ENCODE measurements around the gene FARP1. TPM values are rescaled to one million over a fixed set of nuclear protein-coding genes. Genes with fewer than 3 reads are reported as not detected.

FARP1 gene
- total RNA-seq, 1 experiment from 2014 or later = 96.6 TPM

GRCh38 chr13:98461486-98462240 is 318.8 kb downstream of the FARP1 start:
- POLR2A ChIA-PET = interaction anchor here (0.6 kb wide), 1 partner anchor 45 kb away, joined by 3 read pairs; no protein-coding TSS in a partner anchor
- ATAC-seq = no peak

GRCh38 chr13:98462241-98462882 is 319.5 kb downstream of the FARP1 start:
- Mint-ChIP-seq H3K4me3 (no peak overlapping the region), H3K4me1 (peaks cover 16% of the 10 kb centered on the region), H3K27ac (peak overlapping the region; percentile 85), H3K27me3 (ENCODE audit: low read depth) (no peaks in the 10 kb centered on the region), H3K9me3 (no peaks in the 10 kb centered on the region), H3K36me3 (peaks cover 52% of the 10 kb centered on the region)
- no peak for TF ChIP-seq JAZF1 (CRISPR knock-in tag; IDR thresholded peaks at IDR 0.05)
- no peak for TF ChIP-seq IRF2 (CRISPR knock-in tag; IDR thresholded peaks at IDR 0.05; ENCODE audit: borderline replicate concordance, low read depth)
- no peak for TF ChIP-seq OVOL2 (CRISPR knock-in tag; IDR thresholded peaks at IDR 0.05; ENCODE audit: borderline replicate concordance)
- TF ChIP-seq IRF1 (CRISPR knock-in tag; IDR thresholded peaks at IDR 0.05) = no peak
- TF ChIP-seq NR2C2 (CRISPR knock-in tag; IDR thresholded peaks at IDR 0.05) = no peak
- TF ChIP-seq NR1H2 (CRISPR knock-in tag; IDR thresholded peaks at IDR 0.05) = no peak
- TF ChIP-seq ATF6 (CRISPR knock-in tag; IDR thresholded peaks at IDR 0.05) = no peak
- no peak for TF ChIP-seq ZNF416 (CRISPR knock-in tag; IDR thresholded peaks at IDR 0.05)
- no peak for TF ChIP-seq NFE2L1 (CRISPR knock-in tag; IDR thresholded peaks at IDR 0.05)
- TF ChIP-seq MXD4 (CRISPR knock-in tag; IDR thresholded peaks at IDR 0.05; ENCODE audit: borderline replicate concordance) = no peak
- POLR2A ChIA-PET = no interaction called here
- no peak for ATAC-seq
- DNase-seq (ENCODE audit: low spot score) = no peak
- CTCF ChIA-PET = interaction anchor here (1.0 to 3.5 kb wide), 3 partner anchors 14 to 45 kb away, joined by 3 to 15 read pairs (median 8); no protein-coding TSS in a partner anchor

More at GRCh38 chr13:98461486-98462240, 318.8 kb downstream of the FARP1 start:
- no peak for DNase-seq (ENCODE audit: low spot score)
- no peaks in the 10 kb centered on the region for H3K9me3 Mint-ChIP-seq
- H3K27ac Mint-ChIP-seq = no peak overlapping the region; the same call in 1 of the 2 replicates
- no peaks in the 10 kb centered on the region for H3K27me3 Mint-ChIP-seq (ENCODE audit: low read depth)
- CTCF ChIA-PET = interaction anchor here (0.9 to 3.5 kb wide), 6 partner anchors 12 to 212 kb away, joined by 3 to 15 read pairs (median 4); no protein-coding TSS in a partner anchor
- H3K4me3 Mint-ChIP-seq = no peak overlapping the region
- TF ChIP-seq ATF1 (CRISPR knock-in tag; IDR thresholded peaks at IDR 0.05) (no peak), NR3C1 (CRISPR knock-in tag; conservative IDR thresholded peaks at IDR 0.05; ENCODE audit: low read depth) (no peak), FOXJ3 (CRISPR knock-in tag; IDR thresholded peaks at IDR 0.05; ENCODE audit: borderline replicate concordance) (no peak), HMGA2 (CRISPR knock-in tag; IDR thresholded peaks at IDR 0.05) (no peak), ETV6 (CRISPR knock-in tag; IDR thresholded peaks at IDR 0.05) (no peak), SOX15 (CRISPR knock-in tag; IDR thresholded peaks at IDR 0.05) (no peak), FOXP1 (CRISPR knock-in tag; IDR thresholded peaks at IDR 0.05; ENCODE audit: borderline replicate concordance) (no peak), KAT7 (CRISPR knock-in tag; IDR thresholded peaks at IDR 0.05; ENCODE audit: borderline replicate concordance) (no peak), ATF6 (CRISPR knock-in tag; IDR thresholded peaks at IDR 0.05) (no peak)
- peaks cover 16% of the 10 kb centered on the region for H3K4me1 Mint-ChIP-seq
- H3K36me3 Mint-ChIP-seq = peaks cover 58% of the 10 kb centered on the region

All from WTC11 (cell line).